HG03442 (cell line): ENCODE measurements around the gene HMGCS1.
"Not testable (repeated sequence)": the region's sequence is repeated elsewhere in the genome, so short reads cannot be mapped to it uniquely, and the experiment has no call there.

Experiments
- ATAC-seq: cut with Tn5 transposase; IDR thresholded peaks from one replicate; pipeline ENCODE4 v1.9.1; 2021; ENCODE audit warnings: mild to moderate bottlenecking, moderate library complexity; ENCODE audit not compliant: unreplicated experiment

HMGCS1 gene

GRCh38 chr5:43279548-43280274, 33.5 kb downstream of the HMGCS1 start:
- ATAC-seq, result no peak

- ATAC-seq, result no peak
These were observed 37.8 kb downstream of the HMGCS1 start for GRCh38 chr5:43275391-43275790.

DNA sequence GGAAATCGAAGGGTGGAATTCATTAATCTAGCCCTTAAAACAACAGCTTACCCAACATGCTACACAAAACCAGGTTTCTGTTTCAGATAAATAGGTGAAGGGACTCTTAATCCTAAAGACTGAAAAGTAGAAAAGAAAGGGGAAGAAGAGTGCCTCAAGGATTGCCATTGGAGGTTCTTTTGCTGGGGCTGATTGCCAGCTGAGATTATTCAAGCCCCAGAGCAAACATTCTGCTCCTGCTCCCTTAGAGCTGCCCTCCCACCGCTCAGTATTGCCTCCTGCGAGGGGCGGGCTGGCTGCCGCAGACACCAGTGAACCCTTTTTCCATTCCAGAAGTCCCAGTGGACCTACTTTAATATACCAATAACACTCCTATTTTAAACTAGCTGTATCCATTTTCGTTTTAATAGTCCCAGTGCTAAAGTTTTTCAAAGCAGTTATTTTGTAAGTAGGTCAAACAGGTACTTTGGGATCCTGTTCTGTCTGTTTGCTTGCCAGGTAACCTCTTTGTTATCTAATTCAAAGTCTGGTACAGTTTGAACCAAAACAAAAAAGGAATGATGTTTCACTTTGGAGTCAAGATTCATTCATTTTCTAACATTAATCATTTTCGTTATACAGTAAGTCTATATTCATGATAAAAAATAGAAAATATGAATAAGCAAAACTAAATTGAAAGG, 38.6 kb downstream of the HMGCS1 start:
- ATAC-seq, result no peak

DNA sequence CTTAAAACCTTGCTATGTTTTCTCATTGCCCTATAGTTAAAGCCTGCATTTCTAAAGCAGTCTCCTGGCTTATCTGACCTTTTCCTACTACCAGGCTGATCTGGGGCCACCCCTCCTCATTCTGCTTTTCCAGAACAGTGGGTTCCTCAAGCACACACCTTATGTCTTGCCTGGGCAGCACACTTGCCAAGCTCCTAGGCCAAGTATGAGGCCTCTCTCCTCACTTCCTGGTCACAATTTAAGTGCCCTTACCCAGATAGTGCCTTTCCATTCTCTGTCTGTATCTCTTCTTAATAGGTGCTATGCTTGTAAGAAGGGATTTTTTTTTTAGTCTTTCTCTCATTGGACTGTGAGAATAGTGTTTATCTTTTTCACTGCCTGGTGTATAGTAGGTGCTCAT, 39.7 kb downstream of the HMGCS1 start:
- ATAC-seq, result no peak

GRCh38 chr5:43270645-43271044, 42.6 kb downstream of the HMGCS1 start:
- ATAC-seq, result no peak

GRCh38 chr5:43268188-43268820, 44.9 kb downstream of the HMGCS1 start:
- ATAC-seq, result peak; percentile 93

DNA sequence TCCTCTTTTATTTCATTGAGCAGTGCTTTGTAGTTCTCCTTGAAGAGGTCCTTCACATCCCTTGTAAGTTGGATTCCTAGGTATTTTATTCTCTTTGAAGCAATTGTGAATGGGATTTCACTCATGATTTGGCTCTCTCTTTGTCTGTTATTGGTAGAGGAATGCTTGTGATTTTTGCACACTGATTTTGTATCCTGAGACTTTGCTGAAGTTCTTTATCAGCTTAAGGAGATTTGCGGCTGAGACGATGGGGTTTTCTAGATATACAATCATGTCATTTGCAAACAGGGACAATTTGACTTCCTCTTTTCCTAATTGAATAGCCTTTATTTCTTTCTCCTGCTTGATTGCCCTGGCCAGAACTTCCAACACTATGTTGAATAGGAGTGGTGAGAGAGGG, 50.9 kb downstream of the HMGCS1 start:
- ATAC-seq, result not testable (repeated sequence)

DNA sequence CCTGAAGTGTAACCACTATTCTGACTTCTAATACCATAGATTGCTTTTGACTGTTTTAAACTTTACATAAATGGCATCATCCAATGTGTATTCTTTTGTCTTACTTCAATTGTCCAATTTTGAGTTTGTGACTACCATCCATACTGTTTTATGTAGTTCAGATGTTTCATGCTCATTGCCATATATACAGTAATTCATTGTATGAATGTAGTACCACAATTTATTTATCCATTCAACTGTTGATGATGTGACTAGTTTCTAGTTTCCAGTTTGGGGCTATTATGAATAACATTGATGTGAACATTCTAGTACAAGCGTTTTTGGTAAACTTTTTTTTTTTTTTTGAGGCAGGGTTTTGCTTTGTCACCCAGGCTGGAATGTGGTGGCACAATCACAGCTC, 55.1 kb downstream of the HMGCS1 start:
- ATAC-seq, result no peak

- ATAC-seq, result no peak
These were observed 56.8 kb downstream of the HMGCS1 start for GRCh38 chr5:43256261-43256966.

DNA sequence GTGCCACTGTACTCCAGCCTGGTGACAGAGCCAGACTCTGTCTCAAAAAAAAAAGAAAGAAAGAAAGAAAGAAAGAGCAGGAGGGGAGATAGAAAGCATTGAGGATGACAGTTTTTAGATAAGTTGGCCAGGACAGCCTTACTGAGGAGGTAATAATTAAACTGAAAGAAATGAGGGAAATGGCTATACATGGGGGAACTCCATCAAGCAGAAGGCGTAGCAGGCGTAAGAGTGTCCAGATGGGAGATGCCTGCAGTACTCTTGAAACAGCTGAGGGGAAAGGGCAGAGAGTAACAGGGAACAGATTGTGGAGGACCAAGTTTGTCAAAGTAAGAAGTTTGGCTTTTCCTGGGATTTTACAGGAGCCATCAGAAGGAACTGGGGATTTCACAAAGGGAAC, 57.5 kb downstream of the HMGCS1 start:
- no peak for ATAC-seq

GRCh38 chr5:43251754-43252153, 61.5 kb downstream of the HMGCS1 start:
- no peak for ATAC-seq

DNA sequence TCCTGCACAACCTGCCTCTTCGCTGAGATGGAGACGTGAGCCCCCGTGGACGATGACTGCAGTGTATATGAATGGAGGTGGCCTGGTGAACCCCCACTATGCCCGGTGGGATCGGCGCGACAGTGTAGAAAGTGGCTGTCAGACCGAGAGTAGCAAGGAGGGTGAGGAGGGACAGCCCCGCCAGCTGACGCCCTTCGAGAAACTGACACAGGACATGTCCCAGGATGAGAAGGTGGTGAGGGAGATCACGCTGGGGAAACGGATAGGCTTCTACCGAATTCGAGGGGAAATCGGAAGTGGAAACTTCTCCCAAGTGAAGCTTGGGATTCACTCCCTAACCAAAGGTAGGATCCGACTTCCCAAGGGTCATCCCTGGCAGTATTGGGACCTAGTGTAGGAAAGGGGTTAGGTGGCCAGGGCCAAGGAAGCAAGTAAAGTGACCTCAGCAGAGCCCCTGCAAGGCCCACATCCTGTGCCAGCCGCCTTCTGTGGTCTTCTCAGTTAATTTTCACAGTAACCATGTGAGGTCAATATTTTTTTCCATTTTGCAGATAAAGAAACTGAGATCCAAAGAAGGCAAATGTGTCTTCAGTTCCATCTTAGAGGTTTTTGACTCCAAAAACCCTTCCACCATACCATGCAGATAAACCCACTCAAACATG, 67.4 kb downstream of the HMGCS1 start:
- ATAC-seq, result peak; percentile 64

GRCh38 chr5:43244823-43245565, 68.2 kb downstream of the HMGCS1 start:
- ATAC-seq, result peak; percentile 74

DNA sequence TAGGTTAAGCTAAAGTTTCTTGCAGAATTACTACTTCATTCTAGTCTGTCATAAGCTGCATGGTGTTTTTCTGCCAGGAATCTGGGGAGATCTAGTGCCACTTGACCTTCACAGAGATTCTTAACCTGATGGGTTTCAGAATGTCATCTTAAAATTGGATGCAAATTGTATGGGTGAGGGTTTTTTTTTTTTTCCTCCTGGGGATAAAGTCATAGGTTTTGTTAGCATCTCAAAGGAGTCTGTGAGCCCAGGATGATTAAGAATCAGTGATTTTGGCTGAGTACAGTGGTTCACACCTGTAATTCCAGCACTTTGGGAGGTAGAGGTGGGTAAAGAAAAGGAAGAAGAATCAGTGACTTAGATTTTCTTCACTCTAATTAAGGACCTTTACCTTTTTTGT, 69.9 kb downstream of the HMGCS1 start:
- ATAC-seq, result no peak

- ATAC-seq, result no peak
These were observed 71.0 kb downstream of the HMGCS1 start for GRCh38 chr5:43242196-43242595.
